HuH-7.5 (cell line): ENCODE results near the gene RASAL2.
"Not testable (repeated sequence)": the region's sequence is repeated elsewhere in the genome, so short reads cannot be mapped to it uniquely, and the experiment has no call there.

Experiments used
- DNase-seq: peaks from one replicate; pipeline ENCODE4 v3.0.0; 2011; ENCODE audit warnings: low spot score

RASAL2 gene

GRCh38 chr1:178345238-178345637 lies 251.3 kb downstream of the RASAL2 start:
- DNase-seq = no peak

DNA sequence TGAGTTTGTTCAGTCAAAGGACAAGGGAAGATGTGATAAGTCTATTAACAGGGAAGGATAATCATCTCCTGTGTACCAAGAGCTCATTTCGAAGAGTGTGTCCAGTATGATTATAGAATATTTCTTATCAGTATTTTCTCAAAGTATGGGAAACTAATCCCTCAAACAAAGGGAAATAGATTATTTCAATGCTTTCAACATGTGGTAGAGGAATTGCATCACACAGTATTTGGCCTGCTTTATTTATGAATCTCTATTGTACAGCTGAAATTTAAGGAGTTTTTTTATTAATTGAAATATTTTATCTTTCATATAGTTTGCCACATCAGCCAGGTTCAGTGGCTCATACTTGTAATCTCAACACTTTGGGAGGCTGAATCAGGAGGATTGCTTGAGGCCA lies 251.9 kb downstream of the RASAL2 start:
- no peak for DNase-seq

- no peak for DNase-seq
These were observed 255.9 kb downstream of the RASAL2 start for GRCh38 chr1:178349801-178350200.

- not testable (repeated sequence) for DNase-seq
These were observed 258.0 kb downstream of the RASAL2 start for GRCh38 chr1:178351911-178352310.

DNA sequence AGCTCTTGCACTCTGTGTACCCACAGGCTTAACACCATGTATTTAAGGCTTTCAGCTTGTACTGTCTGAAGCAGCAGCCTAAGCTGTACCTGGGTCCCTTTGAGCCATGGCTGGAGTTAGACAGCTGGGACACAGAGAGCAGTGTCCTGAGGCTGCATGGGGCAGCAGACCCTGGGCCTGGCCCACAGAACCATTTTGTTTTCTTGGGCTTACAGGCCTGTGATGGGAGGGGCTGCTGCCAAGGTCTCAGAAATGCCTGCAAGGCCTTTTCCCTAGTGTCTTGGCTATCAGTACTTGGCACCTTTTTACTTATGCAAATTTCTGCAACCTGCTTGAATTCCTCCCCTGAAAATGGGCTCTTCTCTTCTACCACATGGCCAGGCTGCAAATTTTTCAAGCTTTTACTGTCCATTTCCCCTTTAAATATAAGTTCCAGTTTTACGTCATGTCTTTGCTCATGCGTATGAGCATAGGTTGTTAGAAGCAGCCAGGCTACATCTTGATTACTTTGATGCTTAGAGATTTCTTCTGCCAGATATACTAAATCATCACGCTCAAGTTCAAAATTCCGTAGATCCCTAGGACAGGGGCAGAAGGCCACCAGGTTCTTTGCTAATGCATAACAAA lies 259.0 kb downstream of the RASAL2 start:
- DNase-seq = no peak

DNA sequence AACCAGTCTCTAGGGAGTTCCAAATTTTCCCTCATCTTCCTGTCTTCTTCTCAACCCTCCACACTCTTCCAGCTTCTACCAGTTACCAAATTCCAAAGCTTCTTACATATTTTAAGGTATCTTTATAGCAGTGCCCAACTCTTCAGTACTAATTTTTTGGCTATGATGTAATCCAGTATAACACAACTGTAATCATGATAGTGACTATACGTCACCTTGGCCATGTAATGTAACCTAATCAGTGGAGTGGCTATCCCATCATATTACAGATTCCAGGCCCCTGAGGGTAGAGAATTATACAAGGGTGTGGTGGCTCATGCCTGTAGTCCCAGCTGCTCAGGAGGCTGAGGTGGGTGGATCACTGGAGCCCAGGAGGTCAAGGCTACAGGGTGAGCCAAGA lies 259.6 kb downstream of the RASAL2 start:
- DNase-seq = no peak

GRCh38 chr1:178354816-178355215 lies 260.9 kb downstream of the RASAL2 start:
- DNase-seq = no peak

GRCh38 chr1:178356299-178356698 lies 262.4 kb downstream of the RASAL2 start:
- DNase-seq = no peak

GRCh38 chr1:178358456-178358855 lies 264.6 kb downstream of the RASAL2 start:
- DNase-seq = no peak

DNA sequence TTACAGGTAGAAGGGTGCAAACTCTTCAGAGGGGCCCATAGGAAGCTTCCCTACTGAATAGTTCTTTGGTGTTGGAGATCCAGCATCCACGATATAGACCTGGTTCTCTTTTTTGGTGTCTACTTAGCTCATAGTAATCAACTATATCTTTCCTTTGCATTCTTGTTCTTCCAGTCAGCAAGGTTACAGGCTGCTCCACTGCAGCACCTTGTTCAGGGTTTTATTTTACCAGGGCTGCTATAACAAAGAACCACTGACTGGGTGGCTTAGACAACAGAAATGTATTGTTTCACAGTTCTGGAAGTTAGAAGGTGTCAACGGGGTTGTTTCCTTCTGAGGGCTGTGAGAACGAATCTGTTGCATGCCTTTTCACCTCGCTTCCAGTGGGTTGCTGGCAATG lies 266.5 kb downstream of the RASAL2 start:
- DNase-seq = no peak

DNA sequence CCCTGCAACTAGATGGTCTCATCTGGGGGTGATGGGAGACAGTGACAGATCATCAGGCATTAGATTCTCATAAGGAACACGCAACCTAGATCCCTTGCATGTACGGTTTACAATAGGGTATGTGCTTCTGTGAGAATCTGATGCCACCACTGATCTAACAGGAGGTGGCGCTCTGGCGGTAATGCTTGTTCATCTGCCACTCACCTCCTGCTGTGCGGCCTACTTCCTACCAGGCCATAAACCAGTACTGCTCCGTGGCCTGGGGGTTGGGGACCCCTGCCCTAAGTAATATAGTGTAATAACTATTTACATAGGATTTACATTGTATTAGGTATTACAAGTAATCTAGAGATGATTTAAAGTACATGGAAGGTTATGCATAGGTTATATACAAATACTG lies 267.9 kb downstream of the RASAL2 start:
- no peak for DNase-seq

GRCh38 chr1:178362747-178363146 lies 268.8 kb downstream of the RASAL2 start:
- DNase-seq = no peak

DNA sequence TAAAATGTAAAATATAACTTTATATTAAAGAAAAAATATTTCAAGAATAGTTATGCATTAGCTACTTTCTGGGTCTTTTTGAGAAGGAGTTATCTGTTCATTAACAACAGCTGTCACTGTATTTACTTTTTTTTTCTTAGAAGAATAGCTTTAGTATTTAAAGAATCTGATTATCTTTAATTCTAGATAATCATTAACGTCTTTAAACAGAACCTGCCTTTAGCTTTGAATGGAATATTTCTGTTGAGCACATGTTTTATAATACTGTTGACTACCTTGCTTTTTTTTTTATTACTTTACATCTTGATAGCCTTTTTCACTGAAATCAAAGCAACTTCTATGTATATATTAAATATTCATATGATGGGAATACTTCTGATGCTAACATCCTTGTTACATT lies 270.9 kb downstream of the RASAL2 start:
- no peak for DNase-seq

GRCh38 chr1:178367151-178367550 lies 273.2 kb downstream of the RASAL2 start:
- DNase-seq = no peak

GRCh38 chr1:178368208-178368607 lies 274.3 kb downstream of the RASAL2 start:
- DNase-seq = no peak

GRCh38 chr1:178371235-178371634 lies 277.3 kb downstream of the RASAL2 start:
- DNase-seq = no peak

- no peak for DNase-seq
These were observed 278.1 kb downstream of the RASAL2 start for GRCh38 chr1:178371933-178372388.

GRCh38 chr1:178374016-178374415 lies 280.1 kb downstream of the RASAL2 start:
- no peak for DNase-seq

DNA sequence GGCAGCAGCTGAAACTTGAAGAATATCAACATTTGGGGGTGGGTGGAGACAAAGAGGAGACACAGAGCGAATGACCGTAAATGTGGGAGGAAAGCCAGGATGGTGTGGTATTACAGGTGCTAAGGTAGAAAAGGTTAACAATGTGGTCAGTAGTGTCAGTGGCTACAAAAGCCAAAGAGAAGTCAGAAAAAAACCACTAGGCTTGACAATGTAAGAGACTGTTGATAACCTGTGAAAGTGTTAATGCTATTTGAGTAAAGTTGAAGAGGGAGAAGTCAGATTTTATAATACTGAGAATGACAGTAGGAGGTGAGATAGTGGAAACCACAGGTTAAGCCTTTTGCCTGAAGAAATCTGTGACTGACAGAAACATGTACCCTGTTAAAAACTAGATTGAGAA lies 282.1 kb downstream of the RASAL2 start:
- no peak for DNase-seq

DNA sequence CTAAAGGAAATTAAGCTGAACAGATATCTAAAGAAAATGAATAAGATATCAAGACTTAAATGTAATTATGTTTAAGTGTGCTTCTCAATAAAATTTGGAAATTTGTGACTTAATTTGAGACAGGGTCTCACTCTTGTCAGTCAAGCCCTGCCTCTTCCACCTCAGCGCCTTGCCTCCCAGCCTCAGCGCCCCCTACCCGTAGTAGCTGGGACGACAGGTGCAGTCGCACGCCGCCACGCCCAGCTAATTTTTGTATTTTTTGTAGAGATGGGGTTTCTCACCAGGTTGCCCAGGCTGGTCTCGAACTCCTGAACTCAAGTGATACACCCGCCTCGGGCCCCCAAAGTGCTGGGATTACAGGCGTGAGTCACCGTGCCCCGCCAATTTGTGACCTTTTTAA lies 285.9 kb downstream of the RASAL2 start:
- DNase-seq = no peak

DNA sequence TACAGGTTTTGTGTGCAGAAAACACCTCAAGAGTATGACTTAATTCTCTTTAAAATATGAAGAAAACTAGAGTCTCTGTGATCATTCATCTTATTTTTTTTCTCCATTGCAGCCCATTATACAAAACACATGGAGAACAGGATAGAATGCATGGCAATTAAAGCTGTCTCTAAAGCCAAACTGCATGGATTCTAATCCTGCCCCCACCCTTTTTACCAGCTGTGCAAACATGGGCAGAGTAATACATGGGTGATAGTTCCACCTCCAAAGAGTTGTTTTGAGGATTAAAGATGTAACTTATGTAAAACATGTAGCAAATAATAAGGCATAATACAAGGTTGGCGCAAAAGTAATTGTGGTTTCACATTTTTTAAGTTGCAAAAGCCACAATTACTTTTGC lies 288.5 kb downstream of the RASAL2 start:
- DNase-seq = no peak

- DNase-seq = no peak
These were observed 291.8 kb downstream of the RASAL2 start for GRCh38 chr1:178385662-178386061.

DNA sequence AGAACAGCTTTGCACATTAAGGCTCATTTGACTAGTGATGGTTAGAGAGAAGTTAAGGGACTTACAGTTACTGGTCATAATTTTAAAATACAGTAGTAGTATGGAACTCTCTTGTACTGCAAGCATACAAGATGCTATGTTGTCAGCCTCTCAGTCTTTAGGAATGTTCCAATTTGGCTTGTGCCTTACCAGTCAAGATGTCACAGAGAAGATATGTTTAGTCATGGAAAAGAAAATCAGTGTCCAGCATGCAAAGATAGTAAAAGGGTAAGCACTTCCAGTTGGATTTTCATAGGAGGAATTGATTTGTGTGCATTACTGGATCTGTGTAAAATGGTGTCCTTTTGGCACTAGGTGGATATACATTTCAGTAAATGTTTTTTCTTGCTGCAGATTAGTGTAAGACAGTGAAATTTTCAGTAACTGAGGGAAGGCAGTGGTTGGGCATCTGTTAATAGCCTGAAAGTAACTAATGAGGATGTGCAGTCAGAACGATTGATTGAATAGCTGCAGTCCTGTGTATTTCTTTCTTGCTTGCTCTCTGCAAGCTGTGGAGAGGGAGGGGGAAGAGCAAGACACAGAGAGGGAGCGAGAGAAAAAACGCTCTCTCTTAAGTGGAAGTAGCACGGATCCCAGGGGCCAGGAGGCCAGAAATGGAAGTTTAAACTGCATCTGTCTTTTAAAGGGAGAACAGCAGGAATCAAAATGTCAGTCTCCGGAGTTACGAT lies 294.7 kb downstream of the RASAL2 start:
- DNase-seq = no peak

DNA sequence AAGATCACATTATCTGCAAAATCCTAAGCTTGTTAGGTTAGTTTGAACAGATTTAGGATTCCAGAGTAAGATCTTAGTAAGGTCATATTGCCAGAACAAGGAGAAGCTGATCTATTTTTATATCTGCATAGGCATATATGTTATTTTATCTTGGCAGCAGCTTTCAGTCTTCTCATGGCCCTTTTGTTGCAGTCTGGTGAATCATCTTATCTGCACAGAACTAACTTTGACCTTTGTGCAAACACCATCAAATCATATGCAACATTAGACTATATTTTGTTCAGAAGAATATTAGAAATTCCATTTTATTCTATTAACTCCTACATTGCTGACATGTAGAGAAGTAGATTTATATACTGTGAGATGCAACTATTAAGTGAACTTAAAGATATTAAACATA lies 295.5 kb downstream of the RASAL2 start:
- DNase-seq = no peak
